PC-3 (cell line): Measurements from ENCODE around the gene PTGES3L. TPM values are rescaled to one million over a fixed set of nuclear protein-coding genes. Genes with fewer than 3 reads are reported as not detected.
A peak's percentile ranks its signal among the peaks of the same experiment; 100 is the strongest.

ENCODE experiments used
- ATAC-seq: fragments of 200-7000 bp; cut with Tn5 transposase; 2 replicates; pipeline ENCODE4 v1.9.1; 2020; ENCODE audit warnings: mild to moderate bottlenecking, moderate library complexity
- Bru-seq: library from RNA; stranded (reverse); fragments of 400-500 nt; gene quantifications from one replicate; lab custom pipeline; 2021; lab: Mats Ljungman, UMichigan
- BruChase-seq, 2 experiments: library from RNA; stranded (reverse); fragments of 400-500 nt; gene quantifications; one replicate each; lab custom pipeline; 2021; lab: Mats Ljungman, UMichigan
- BruUV-seq: library from RNA; stranded (reverse); fragments of 400-500 nt; replicated peaks from 2 replicates; lab custom pipeline; 2021; lab: Mats Ljungman, UMichigan
- CTCF ChIA-PET: fragments of 300-600 bp; sonication (Branson Sonifier 250); formaldehyde crosslinking; loops from one replicate; lab custom pipeline; 2022; ENCODE audit warnings: antibody characterized with exemption; lab: Charles Lee
- POLR2A ChIA-PET: fragments of 300-600 bp; sonication (Branson Sonifier 250); formaldehyde crosslinking; loops from one replicate; lab custom pipeline; 2022; ENCODE audit warnings: antibody characterized with exemption; ENCODE audit not compliant: unreplicated experiment; lab: Charles Lee
- DNase-seq: peaks from one replicate; pipeline ENCODE4 v3.0.0-alpha.2; 2015
- H2AFZ ChIP-seq: fragments of 300-600 bp; sonication (generic); 2 replicates; pipeline ENCODE4 v1.6.0; 2016; ENCODE audit warnings: antibody characterized with exemption, low read length
- H3F3A ChIP-seq: fragments of 300-600 bp; sonication (generic); one replicate; pipeline ENCODE4 v1.6.0; 2017; ENCODE audit warnings: antibody characterized with exemption, low read length, control low read depth, mild to moderate bottlenecking; ENCODE audit not compliant: unreplicated experiment
- H3K27ac ChIP-seq: fragments of 300-600 bp; sonication (generic); 2 replicates; pipeline ENCODE4 v1.5.1; 2016; ENCODE audit warnings: mild to moderate bottlenecking, low read length
- H3K27me3 ChIP-seq: fragments of 300-600 bp; sonication (generic); 2 replicates; pipeline ENCODE4 v1.6.1; 2016; ENCODE audit warnings: low read length, mixed read lengths
- H3K36me3 ChIP-seq: fragments of 300-600 bp; sonication (generic); 2 replicates; pipeline ENCODE4 v1.6.1; 2016; ENCODE audit warnings: low read depth, mixed run types, low read length, mixed read lengths
- H3K4me1 ChIP-seq: fragments of 300-600 bp; sonication (generic); 2 replicates; pipeline ENCODE4 v1.5.1; 2016; ENCODE audit warnings: low read length; ENCODE audit not compliant: insufficient read depth
- H3K4me2 ChIP-seq: fragments of 300-600 bp; sonication (generic); 2 replicates; pipeline ENCODE4 v1.6.0; 2016; ENCODE audit warnings: low read length
- H3K4me3 ChIP-seq: fragments of 300-600 bp; sonication (generic); 2 replicates; pipeline ENCODE4 v1.5.1; 2016; ENCODE audit warnings: mild to moderate bottlenecking, low read length, mixed read lengths
- H3K79me2 ChIP-seq: fragments of 300-600 bp; sonication (generic); 2 replicates; pipeline ENCODE4 v1.6.1; 2017; ENCODE audit warnings: low read length, mixed read lengths
- H3K9ac ChIP-seq: fragments of 300-600 bp; sonication (generic); 2 replicates; pipeline ENCODE4 v1.6.0; 2016; ENCODE audit warnings: mild to moderate bottlenecking, low read length
- H3K9me2 ChIP-seq: fragments of 300-600 bp; sonication (generic); replicated peaks from 2 replicates; pipeline ENCODE4 v1.6.1; 2016; ENCODE audit warnings: mixed run types, low read length, mixed read lengths
- H3K9me3 ChIP-seq: fragments of 300-600 bp; sonication (generic); 2 replicates; pipeline ENCODE4 v1.6.1; 2016; ENCODE audit warnings: low read length, mixed read lengths
- H4K20me1 ChIP-seq: fragments of 300-600 bp; sonication (generic); 2 replicates; pipeline ENCODE4 v1.6.1; 2016; ENCODE audit warnings: low read length, mixed read lengths
- EZH2 ChIP-seq: fragments of 300-600 bp; sonication (generic); IDR thresholded peaks from one replicate; pipeline ENCODE4 v1.6.1; 2017; ENCODE audit warnings: antibody characterized with exemption, mild to moderate bottlenecking, low read length; ENCODE audit not compliant: unreplicated experiment
- EZH2phosphoT487 ChIP-seq: fragments of 300-600 bp; sonication (generic); IDR thresholded peaks from 2 replicates; pipeline ENCODE4 v1.6.1; 2018; ENCODE audit warnings: mild to moderate bottlenecking, antibody characterized with exemption, low read length, borderline replicate concordance
- intact Hi-C: fragments of 100-400 bp; cut with micrococcal nuclease; formaldehyde crosslinking; loops from 2 replicates; pipeline ENCODE4 v1.9.0; 2023
- long read RNA-seq: library from polyadenylated mRNA; unstranded; transcript quantifications from one replicate; pipeline ENCODE4 v2.0.0, GENCODE V29; 2021; ENCODE audit not compliant: unreplicated experiment
- total RNA-seq: library from RNA; depleted of rRNA; stranded (reverse); fragments of >200 nt; gene quantifications from 2 replicates; pipeline ENCODE4 v1.2.3, GENCODE V29; 2014; rRNA removed
- TF ChIP-seq, protein P1 (sequence below): fragments of 300-600 bp; sonication (generic); conservative IDR thresholded peaks from 2 replicates; pipeline ENCODE4 v1.5.1; 2017; ENCODE audit warnings: antibody characterized with exemption, low read depth, mild to moderate bottlenecking, low read length

PTGES3L gene
- total RNA-seq (0.52 and 0.55 TPM in 2 replicates), Bru-seq, nascent RNA (percentile 42 among the genes with signal in this experiment), BruChase-seq, experiment 1, labeled RNA remaining after a 6-hour chase (percentile 54 among the genes with signal in this experiment), BruChase-seq, experiment 2, labeled RNA remaining after a 2-hour chase (percentile 52 among the genes with signal in this experiment)
- long read RNA-seq, partial matches to known transcripts: 1 of 2 reads
- long read RNA-seq, other reads (novel, unspliced or antisense): 0 of 2 reads

DNA sequence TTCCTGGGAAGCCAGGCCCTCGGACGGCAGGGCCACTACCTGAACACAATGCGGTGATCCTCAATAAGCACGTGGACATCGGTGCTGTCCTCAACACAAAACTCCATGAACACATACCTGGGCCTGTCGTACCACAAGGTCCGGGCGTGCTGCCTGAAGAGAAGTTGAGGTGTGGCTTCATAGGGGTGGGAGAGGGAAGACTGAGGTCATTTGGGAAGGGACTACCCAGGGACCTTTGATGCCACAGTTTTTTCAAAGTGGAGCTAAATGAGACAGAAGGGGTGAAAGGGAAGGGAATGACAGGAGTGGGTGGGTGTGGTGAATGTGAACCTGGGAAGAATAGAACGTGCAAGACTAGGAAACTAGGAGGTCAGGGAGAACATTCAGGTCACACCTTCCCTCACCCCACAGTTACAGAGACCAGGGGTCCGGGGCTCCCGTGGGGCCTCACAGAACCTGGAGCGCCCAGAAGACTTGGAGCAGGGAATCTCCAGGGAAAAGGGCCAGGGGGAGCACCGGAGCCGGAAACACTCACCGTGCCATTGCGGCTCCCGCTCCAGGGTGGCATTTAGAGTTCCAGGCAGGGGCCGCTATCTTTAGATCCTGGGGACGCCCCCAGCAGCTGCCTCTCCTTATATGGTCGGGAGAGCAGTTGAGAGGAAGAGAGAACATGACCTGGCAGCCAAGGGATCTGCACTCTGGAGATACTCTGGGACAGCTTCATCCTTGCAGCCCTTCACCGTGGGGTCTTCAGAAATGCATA lies at the start of gene PTGES3L:
TSS of gene PTGES3L (minus strand) at position 570 of the 763 bp plus-strand sequence. CDS start at position 543, 27 bp downstream.
- H3K9me2 ChIP-seq: no peaks in the 10 kb centered on the region
- no peaks in the 10 kb centered on the region for H3K36me3 ChIP-seq
- intact Hi-C loops: no loop called here
- ChIA-PET CTCF (interaction anchor here (0.9 kb wide), 1 partner anchor 18 kb away, joined by 3 read pairs; the partner anchor contains the start of gene RPL27), POLR2A (interaction anchor here (0.6 kb wide), 1 partner anchor 147 kb away, joined by 3 read pairs; no protein-coding TSS in a partner anchor)
- H3K9ac ChIP-seq: peak within 1 kb of the TSS; percentile 91
- H3K9me3 ChIP-seq: no peaks in the 10 kb centered on the region
- H3K4me2 ChIP-seq: peak within 1 kb of the TSS; percentile 100
- DNase-seq: peak; percentile 27
- H3K4me3 ChIP-seq: peak within 1 kb of the TSS; percentile 99
- H3K27ac ChIP-seq: peak within 1 kb of the TSS; percentile 82
- no peaks in the 10 kb centered on the region for H3K27me3 ChIP-seq
- H3K4me1 ChIP-seq: peaks cover 18% of the 10 kb centered on the region
- peaks cover 54% of the 10 kb centered on the region for H3K79me2 ChIP-seq
- peak within 1 kb of the TSS; percentile 86 for H2AFZ ChIP-seq
- TF ChIP-seq EZH2: no peak
- TF ChIP-seq, protein P1, sequence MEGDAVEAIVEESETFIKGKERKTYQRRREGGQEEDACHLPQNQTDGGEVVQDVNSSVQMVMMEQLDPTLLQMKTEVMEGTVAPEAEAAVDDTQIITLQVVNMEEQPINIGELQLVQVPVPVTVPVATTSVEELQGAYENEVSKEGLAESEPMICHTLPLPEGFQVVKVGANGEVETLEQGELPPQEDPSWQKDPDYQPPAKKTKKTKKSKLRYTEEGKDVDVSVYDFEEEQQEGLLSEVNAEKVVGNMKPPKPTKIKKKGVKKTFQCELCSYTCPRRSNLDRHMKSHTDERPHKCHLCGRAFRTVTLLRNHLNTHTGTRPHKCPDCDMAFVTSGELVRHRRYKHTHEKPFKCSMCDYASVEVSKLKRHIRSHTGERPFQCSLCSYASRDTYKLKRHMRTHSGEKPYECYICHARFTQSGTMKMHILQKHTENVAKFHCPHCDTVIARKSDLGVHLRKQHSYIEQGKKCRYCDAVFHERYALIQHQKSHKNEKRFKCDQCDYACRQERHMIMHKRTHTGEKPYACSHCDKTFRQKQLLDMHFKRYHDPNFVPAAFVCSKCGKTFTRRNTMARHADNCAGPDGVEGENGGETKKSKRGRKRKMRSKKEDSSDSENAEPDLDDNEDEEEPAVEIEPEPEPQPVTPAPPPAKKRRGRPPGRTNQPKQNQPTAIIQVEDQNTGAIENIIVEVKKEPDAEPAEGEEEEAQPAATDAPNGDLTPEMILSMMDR: no peak
- TF ChIP-seq EZH2phosphoT487: no peak
- no peaks in the 10 kb centered on the region for H3F3A ChIP-seq
- H4K20me1 ChIP-seq: no peaks in the 10 kb centered on the region
- peak; percentile 51 for ATAC-seq
- TSS peak; percentile 78 for BruUV-seq

DNA sequence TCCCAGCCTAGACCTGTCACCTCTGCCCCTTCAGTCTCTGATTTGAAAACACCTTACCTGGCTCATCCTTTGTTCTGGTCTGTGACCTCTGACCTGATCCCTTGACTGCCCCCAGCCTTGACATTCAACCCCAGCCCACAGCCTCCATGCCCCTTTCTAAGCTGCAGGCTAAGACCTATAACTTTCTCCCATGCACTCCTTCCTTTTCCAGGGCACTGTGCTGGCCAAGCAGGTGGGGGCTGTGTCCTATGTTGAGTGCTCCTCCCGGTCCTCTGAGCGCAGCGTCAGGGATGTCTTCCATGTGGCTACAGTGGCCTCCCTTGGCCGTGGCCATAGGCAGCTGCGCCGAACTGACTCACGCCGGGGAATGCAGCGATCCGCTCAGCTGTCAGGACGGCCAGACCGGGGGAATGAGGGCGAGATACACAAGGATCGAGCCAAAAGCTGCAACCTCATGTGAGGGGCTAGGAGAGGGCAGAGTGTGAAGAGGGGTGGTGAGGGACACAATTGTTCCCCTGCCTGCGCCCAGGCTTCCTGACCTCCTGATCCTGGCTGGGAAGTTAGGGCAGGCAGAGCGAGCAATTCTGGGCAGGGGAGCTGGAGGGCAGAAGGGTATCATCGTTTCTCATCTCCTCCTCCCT lies 48.5 kb upstream of the PTGES3L start:
- Histone ChIP-seq H3K9me2 (no peaks in the 10 kb centered on the region), H3K4me2 (no peak overlapping the region), H3K27ac (no peak overlapping the region), H3K9me3 (no peaks in the 10 kb centered on the region), H3F3A (no peaks in the 10 kb centered on the region), H3K4me1 (no peaks in the 10 kb centered on the region), H3K4me3 (no peak overlapping the region), H3K36me3 (no peaks in the 10 kb centered on the region), H4K20me1 (no peaks in the 10 kb centered on the region), H3K79me2 (no peaks in the 10 kb centered on the region), H2AFZ (no peak overlapping the region), H3K9ac (no peak overlapping the region), H3K27me3 (no peaks in the 10 kb centered on the region)
- TF ChIP-seq EZH2 (no peak), EZH2phosphoT487 (no peak)
- TF ChIP-seq, protein P1: no peak
- no peak for DNase-seq
- intact Hi-C loops: no loop called here
- ATAC-seq: no peak
- BruUV-seq: no TSS peak
- POLR2A ChIA-PET: no interaction called here
- CTCF ChIA-PET: no interaction called here
